Measurements from ENCODE around the gene TEX19.

DNA sequence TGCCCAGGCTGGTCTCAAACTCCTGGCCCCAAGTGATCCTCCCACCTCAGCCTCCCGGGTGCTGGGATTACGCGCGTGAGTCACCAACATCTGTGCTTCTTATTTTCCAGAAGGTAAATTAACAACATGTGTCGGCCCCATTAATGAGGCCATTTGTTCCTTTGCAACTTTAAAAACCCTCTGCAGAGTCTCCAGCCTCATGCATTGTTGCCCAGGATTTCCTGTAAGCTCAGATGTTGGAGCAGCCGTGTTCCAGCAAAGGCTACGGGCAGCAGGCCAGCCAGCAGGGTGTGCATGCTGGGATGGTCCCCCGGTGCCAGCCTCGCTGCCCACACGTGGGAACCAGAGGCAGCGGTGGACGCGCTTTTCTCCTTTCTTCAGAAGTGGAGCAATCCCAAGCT lies 40.0 kb downstream of the TEX19 start:
- TF ChIP-seq, protein P1, sequence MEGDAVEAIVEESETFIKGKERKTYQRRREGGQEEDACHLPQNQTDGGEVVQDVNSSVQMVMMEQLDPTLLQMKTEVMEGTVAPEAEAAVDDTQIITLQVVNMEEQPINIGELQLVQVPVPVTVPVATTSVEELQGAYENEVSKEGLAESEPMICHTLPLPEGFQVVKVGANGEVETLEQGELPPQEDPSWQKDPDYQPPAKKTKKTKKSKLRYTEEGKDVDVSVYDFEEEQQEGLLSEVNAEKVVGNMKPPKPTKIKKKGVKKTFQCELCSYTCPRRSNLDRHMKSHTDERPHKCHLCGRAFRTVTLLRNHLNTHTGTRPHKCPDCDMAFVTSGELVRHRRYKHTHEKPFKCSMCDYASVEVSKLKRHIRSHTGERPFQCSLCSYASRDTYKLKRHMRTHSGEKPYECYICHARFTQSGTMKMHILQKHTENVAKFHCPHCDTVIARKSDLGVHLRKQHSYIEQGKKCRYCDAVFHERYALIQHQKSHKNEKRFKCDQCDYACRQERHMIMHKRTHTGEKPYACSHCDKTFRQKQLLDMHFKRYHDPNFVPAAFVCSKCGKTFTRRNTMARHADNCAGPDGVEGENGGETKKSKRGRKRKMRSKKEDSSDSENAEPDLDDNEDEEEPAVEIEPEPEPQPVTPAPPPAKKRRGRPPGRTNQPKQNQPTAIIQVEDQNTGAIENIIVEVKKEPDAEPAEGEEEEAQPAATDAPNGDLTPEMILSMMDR (IDR thresholded peaks at IDR 0.05; ENCODE audit: control extremely low read depth in 1 of 3, insufficient read depth in 1 of 3, low read depth in 1 of 3, low read length in 3 of 3) = no peak
- TF ChIP-seq ASH2L (IDR thresholded peaks at IDR 0.05; ENCODE audit: low read length) = no peak
- no peak for TF ChIP-seq EZH2 (IDR thresholded peaks at IDR 0.05; ENCODE audit: low read depth, low read length, severe bottlenecking)
- no peak for TF ChIP-seq EP300 (IDR thresholded peaks at IDR 0.05; ENCODE audit: borderline replicate concordance in 1 of 2, low read depth in 2 of 2, low read length in 2 of 2)
- TF ChIP-seq RAD21 (IDR thresholded peaks at IDR 0.05 in 1 of 2, conservative IDR thresholded peaks at IDR 0.05 in 1 of 2; ENCODE audit: low read depth in 2 of 2, low read length in 2 of 2) = no peak
- TF ChIP-seq JUND (IDR thresholded peaks at IDR 0.05; ENCODE audit: low read length) = no peak
- no peak for TF ChIP-seq POLR2A (IDR thresholded peaks at IDR 0.05; ENCODE audit: control extremely low read depth in 1 of 2, low read depth in 2 of 2, low read length in 2 of 2)
- no peak for TF ChIP-seq EGR1 (IDR thresholded peaks at IDR 0.05; ENCODE audit: borderline replicate concordance, low read depth, low read length)
- TF ChIP-seq ZNF274 (IDR thresholded peaks at IDR 0.05; ENCODE audit: borderline replicate concordance, extremely low read depth, low read length) = no peak
- no peak for TF ChIP-seq YY1 (IDR thresholded peaks at IDR 0.05; ENCODE audit: low read depth, low read length)
- TF ChIP-seq POLR2AphosphoS5 (IDR thresholded peaks at IDR 0.05; ENCODE audit: low read depth, low read length) = no peak
- TF ChIP-seq RFX5 (IDR thresholded peaks at IDR 0.05; ENCODE audit: borderline replicate concordance, low read depth, low read length) = no peak
- TF ChIP-seq, protein P2, sequence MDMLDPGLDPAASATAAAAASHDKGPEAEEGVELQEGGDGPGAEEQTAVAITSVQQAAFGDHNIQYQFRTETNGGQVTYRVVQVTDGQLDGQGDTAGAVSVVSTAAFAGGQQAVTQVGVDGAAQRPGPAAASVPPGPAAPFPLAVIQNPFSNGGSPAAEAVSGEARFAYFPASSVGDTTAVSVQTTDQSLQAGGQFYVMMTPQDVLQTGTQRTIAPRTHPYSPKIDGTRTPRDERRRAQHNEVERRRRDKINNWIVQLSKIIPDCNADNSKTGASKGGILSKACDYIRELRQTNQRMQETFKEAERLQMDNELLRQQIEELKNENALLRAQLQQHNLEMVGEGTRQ (IDR thresholded peaks at IDR 0.05; ENCODE audit: low read length) = no peak
